RWPE1 (cell line): ENCODE data around the gene UBE4B.

Experiments
- CTCF ChIA-PET: fragments of 350-600 bp; sonication (Branson Sonifier 250); formaldehyde crosslinking; extraction: SDS; loops from one replicate; lab custom pipeline; 2021; lab: Yijun Ruan, JAX
- POLR2A ChIA-PET: fragments of 400-600 bp; formaldehyde crosslinking; extraction: SDS; loops from one replicate; lab custom pipeline; 2020; ENCODE audit warnings: antibody characterized with exemption; ENCODE audit not compliant: low non-redundant PET; lab: Yijun Ruan, JAX
- DNase-seq: peaks from one replicate; pipeline ENCODE4 v3.0.0; 2012; ENCODE audit warnings: low spot score
- H3K27ac ChIP-seq: fragments of 450-650 bp; 2 replicates; pipeline ENCODE4 v1.5.1; 2017
- CTCF ChIP-seq: fragments of 450-650 bp; conservative IDR thresholded peaks from 2 replicates; pipeline ENCODE4 v1.5.1; 2017; ENCODE audit warnings: low read depth, mild to moderate bottlenecking

UBE4B gene

GRCh38 chr1:10032590-10033358 is at the start of gene UBE4B:
TSS of gene UBE4B (plus strand) at chr1:10032958. CDS start at chr1:10033671, 713 bp downstream.
- peak; percentile 98 for DNase-seq
- H3K27ac ChIP-seq = peak within 1 kb of the TSS; percentile 97
- POLR2A ChIA-PET = no interaction called here
- TF ChIP-seq CTCF = peak; percentile 95
- CTCF ChIA-PET = interaction anchor here (0.5 to 0.7 kb wide), 3 partner anchors 14 to 977 kb away, joined by 3 to 4 read pairs (median 3); no protein-coding TSS in a partner anchor

GRCh38 chr1:9984253-9984652 is 48.5 kb upstream of the UBE4B start:
- POLR2A ChIA-PET = no interaction called here
- no peak overlapping the region for H3K27ac ChIP-seq
- no peak for TF ChIP-seq CTCF
- CTCF ChIA-PET = interaction anchor here (1.2 kb wide), 1 partner anchor 169 kb away, joined by 8 read pairs; no protein-coding TSS in a partner anchor
- no peak for DNase-seq

- ChIA-PET POLR2A (no interaction called here), CTCF (no interaction called here)
- no peak for TF ChIP-seq CTCF
- no peak overlapping the region for H3K27ac ChIP-seq
- no peak for DNase-seq
These were observed 47.8 kb upstream of the UBE4B start for GRCh38 chr1:9985001-9985400.

GRCh38 chr1:9989773-9990172 is 43.0 kb upstream of the UBE4B start:
- no peak for DNase-seq
- POLR2A ChIA-PET = no interaction called here
- no peak for TF ChIP-seq CTCF
- CTCF ChIA-PET = interaction anchor here (0.6 kb wide), 2 partner anchors 8 to 1435 kb away, joined by 3 to 5 read pairs; no protein-coding TSS in a partner anchor
- no peak overlapping the region for H3K27ac ChIP-seq

- TF ChIP-seq CTCF = no peak
- no peak for DNase-seq
- H3K27ac ChIP-seq = no peak overlapping the region
- POLR2A ChIA-PET = no interaction called here
- CTCF ChIA-PET = interaction anchor here (0.6 to 0.7 kb wide), 3 partner anchors 8 to 331 kb away, joined by 3 to 7 read pairs (median 3); no protein-coding TSS in a partner anchor
These were observed 41.8 kb upstream of the UBE4B start for GRCh38 chr1:9990944-9991343.

- H3K27ac ChIP-seq = no peak overlapping the region
- POLR2A ChIA-PET = no interaction called here
- no peak for DNase-seq
- CTCF ChIA-PET = no interaction called here
- no peak for TF ChIP-seq CTCF
These were observed 39.8 kb upstream of the UBE4B start for GRCh38 chr1:9992910-9993309.
